Measurements from ENCODE around the gene MT1HL1.
"Not testable (repeated sequence)": the region's sequence is repeated elsewhere in the genome, so short reads cannot be mapped to it uniquely, and the experiment has no call there.

Gene MT1HL1

GRCh38 chr1:236975461-236975860 is 28.8 kb downstream of the MT1HL1 start:
- DNase-seq (ENCODE audit: low read depth): no peak

- DNase-seq (ENCODE audit: low read depth): not testable (repeated sequence)
These were observed 30.2 kb downstream of the MT1HL1 start for GRCh38 chr1:236974025-236974424.

GRCh38 chr1:236966636-236967035 is 37.6 kb downstream of the MT1HL1 start:
- no peak for DNase-seq (ENCODE audit: low read depth)

GRCh38 chr1:236963920-236964319 is 40.3 kb downstream of the MT1HL1 start:
- DNase-seq (ENCODE audit: low read depth): no peak

- no peak for DNase-seq (ENCODE audit: low read depth)
These were observed 45.1 kb downstream of the MT1HL1 start for GRCh38 chr1:236959112-236959511.

- DNase-seq (ENCODE audit: low read depth): no peak
These were observed 47.0 kb downstream of the MT1HL1 start for GRCh38 chr1:236957235-236957634.

Data from stimulated activated CD4-positive, alpha-beta T cell treated with anti-CD3 and anti-CD28 coated beads, Interleukin-2, amount 100 ng/mL, for 4 hours (primary cell).